ENCODE measurements around the gene UNC13B.
A peak's percentile ranks its signal among the peaks of the same experiment; 100 is the strongest.

The UNC13B gene

DNA sequence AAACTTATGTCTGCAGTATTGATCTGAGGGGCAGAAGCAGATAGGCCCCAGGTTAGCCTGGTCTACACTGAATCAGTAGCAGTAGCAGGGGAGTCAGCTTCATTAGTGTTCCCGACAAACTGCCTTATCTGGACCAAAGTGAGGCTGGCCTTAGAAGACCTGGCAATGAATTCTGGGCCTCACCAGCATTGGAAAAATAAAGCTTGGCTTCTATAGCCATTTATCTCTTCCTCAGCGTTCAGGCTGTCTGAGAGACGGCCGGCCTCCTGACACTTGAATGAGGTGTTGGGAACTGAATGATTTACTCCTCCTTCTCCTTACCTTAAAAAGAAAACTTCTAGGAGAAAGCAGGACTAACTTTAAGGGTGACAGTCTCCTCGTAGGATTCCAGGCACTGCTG is 186.3 kb downstream of the UNC13B start:
- POLR2A ChIA-PET, result no interaction called here
- H3K4me3 ChIP-seq (ENCODE audit: low read depth, low read length), result no peak overlapping the region
- CTCF ChIA-PET, result interaction anchor here (0.6 kb wide), 1 partner anchor 37 kb away, joined by 3 read pairs; no protein-coding TSS in a partner anchor
- TF ChIP-seq, protein P1, sequence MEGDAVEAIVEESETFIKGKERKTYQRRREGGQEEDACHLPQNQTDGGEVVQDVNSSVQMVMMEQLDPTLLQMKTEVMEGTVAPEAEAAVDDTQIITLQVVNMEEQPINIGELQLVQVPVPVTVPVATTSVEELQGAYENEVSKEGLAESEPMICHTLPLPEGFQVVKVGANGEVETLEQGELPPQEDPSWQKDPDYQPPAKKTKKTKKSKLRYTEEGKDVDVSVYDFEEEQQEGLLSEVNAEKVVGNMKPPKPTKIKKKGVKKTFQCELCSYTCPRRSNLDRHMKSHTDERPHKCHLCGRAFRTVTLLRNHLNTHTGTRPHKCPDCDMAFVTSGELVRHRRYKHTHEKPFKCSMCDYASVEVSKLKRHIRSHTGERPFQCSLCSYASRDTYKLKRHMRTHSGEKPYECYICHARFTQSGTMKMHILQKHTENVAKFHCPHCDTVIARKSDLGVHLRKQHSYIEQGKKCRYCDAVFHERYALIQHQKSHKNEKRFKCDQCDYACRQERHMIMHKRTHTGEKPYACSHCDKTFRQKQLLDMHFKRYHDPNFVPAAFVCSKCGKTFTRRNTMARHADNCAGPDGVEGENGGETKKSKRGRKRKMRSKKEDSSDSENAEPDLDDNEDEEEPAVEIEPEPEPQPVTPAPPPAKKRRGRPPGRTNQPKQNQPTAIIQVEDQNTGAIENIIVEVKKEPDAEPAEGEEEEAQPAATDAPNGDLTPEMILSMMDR (IDR thresholded peaks at IDR 0.05; ENCODE audit: insufficient read depth, low read length, missing control alignments), result no peak
- DNase-seq (ENCODE audit: low read depth, low spot score), result no peak

DNA sequence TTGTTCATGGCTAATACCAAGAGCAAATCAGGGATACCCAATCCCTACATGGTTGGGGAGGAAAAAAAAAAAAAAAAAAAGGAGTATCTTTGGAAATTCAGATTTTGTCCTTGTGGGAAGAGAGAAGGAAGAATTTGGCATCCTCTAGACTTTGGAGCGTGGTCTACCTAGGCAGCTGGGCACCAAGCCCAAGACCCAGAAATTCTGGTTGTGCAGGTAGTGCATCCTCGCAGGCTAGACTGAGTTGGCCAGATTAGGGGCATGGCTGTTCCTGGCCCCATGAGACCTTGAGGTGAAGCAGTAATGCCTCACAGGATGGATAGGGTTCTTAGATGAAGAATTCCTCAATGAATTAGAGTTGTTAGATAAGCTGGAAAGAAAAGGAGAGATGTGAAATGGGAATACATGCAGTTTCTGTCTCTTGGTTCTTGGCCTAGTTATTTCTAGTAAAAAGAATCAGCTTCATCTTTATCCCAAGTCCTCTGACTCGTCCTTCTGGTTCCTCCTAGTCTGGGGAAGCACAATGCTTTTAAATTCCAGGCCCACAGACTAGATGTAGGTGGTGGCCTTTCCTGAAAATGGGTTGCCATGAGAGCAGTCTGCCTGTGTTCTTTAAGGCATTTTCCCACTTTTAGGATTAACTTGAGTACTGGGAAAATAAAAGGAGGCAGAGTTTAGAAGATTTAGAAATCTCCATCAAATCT is 187.6 kb downstream of the UNC13B start:
- POLR2A ChIA-PET, result interaction anchor here (1.4 kb wide), 1 partner anchor 8 kb away, joined by 4 read pairs; no protein-coding TSS in a partner anchor
- CTCF ChIA-PET, result interaction anchor here (0.7 to 1.1 kb wide), 2 partner anchors 9 to 66 kb away, joined by 3 to 4 read pairs; no protein-coding TSS in a partner anchor
- TF ChIP-seq, protein P1 (IDR thresholded peaks at IDR 0.05; ENCODE audit: insufficient read depth, low read length, missing control alignments), result no peak

DNA sequence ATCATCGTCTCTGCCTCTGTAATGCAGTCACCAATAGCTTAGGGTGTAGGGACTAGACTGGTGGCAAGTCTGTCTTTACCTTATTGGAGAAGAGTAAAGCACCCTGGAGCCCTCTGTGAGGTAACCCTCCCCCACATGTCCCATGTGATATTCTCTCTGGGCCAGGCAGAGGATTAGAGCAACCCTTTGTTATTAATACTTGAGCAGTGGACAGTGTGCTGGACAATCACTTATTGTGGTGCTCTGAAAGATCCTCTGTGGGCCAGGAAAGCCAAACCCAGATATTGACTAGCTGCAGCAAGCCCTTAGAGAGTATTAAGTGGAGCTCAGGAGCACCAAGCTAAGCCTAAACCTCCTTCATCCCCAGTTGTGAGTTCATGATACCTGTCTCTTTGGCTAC is 188.4 kb downstream of the UNC13B start:
- DNase-seq (ENCODE audit: low read depth, low spot score), result no peak
- POLR2A ChIA-PET, result interaction anchor here (1.4 kb wide), 1 partner anchor 9 kb away, joined by 4 read pairs; no protein-coding TSS in a partner anchor
- TF ChIP-seq, protein P1 (IDR thresholded peaks at IDR 0.05; ENCODE audit: insufficient read depth, low read length, missing control alignments), result no peak
- CTCF ChIA-PET, result interaction anchor here (0.7 kb wide), 1 partner anchor 65 kb away, joined by 3 read pairs; no protein-coding TSS in a partner anchor
- no peak overlapping the region for H3K4me3 ChIP-seq (ENCODE audit: low read depth, low read length)

More for the DNA sequence above, 187.6 kb downstream of the UNC13B start:
- no peak overlapping the region for H3K4me3 ChIP-seq (ENCODE audit: low read depth, low read length)
- no peak for DNase-seq (ENCODE audit: low read depth, low spot score)

DNA sequence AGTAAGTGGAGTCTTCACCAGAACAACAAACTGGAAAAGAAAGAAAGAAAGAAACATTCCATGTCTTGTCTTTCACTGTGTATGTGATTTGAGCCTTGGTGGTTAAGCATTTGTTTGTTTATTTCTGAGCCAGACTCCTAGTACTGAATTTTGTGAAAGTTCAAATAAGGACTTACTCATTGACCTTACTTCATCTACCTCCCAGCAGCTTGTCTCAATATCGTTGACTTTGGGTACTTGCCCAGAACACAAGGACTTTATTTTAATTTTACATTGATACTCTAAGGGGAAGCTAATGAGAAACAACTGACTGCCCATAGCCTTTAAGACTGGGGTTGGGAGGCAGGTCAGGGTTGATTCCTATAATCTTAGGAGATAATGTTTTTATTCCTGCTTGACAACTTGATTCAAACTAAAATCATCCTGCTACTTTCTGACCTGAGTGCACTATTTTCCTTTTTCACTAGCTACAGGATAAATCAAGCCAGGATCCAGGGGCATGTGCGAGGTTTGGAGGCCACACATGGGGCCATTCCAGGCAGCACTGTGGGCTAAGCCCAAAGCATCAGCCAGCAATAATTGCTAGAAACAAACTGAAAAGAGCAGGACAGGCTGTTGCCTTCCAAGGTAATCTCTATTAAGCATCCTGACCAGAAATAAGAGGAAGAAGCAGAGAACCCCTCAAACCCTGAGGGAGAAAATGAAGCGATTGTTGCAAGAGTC is 189.2 kb downstream of the UNC13B start:
- peak; percentile 52 for DNase-seq (ENCODE audit: low read depth, low spot score)
- ChIA-PET POLR2A (interaction anchor here (1.4 kb wide), 1 partner anchor 10 kb away, joined by 4 read pairs; no protein-coding TSS in a partner anchor), CTCF (interaction anchor here (0.8 to 3.0 kb wide), 3 partner anchors 10 to 93 kb away, joined by 3 to 9 read pairs (median 6); no protein-coding TSS in a partner anchor)
- H3K4me3 ChIP-seq (ENCODE audit: low read depth, low read length), result no peak overlapping the region
- TF ChIP-seq, protein P1 (IDR thresholded peaks at IDR 0.05; ENCODE audit: insufficient read depth, low read length, missing control alignments), result no peak

DNA sequence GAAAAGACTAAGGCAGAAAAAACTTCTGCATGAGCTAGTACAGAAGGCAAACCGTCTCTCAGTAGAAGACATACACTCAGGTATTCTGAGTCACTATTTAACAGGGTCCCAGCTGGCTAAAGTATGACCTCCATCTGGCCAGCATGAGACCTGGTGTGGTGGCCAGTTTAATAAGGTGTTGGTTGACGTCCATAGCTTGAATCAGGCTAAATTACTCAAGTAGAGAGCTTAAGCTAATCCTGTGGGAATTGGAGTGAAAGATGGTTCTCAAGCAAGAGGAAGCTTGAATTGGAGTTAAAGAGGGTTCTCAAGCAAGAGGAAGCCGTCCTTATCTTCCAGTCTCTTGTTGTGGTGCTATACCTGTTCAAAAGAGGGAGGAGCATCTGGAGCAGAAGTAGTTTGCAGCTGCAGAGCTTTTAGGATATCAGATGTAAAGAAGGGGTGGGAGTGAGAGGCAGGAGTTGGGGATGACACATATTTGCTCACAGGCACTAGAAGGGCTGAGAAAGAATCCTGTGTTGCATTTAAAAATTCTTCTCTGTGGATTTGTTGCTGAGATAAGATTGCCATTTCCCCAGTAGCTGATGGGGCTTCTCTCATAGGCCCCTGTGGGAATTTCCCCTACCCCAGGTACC is 192.0 kb downstream of the UNC13B start:
- POLR2A ChIA-PET, result no interaction called here

More for the DNA sequence above, 192.0 kb downstream of the UNC13B start:
- no peak for DNase-seq (ENCODE audit: low read depth, low spot score)
- CTCF ChIA-PET, result interaction anchor here (1.6 to 3.0 kb wide), 3 partner anchors 9 to 237 kb away, joined by 5 to 10 read pairs (median 9); no protein-coding TSS in a partner anchor
- H3K4me3 ChIP-seq (ENCODE audit: low read depth, low read length), result no peak overlapping the region
- TF ChIP-seq, protein P1 (IDR thresholded peaks at IDR 0.05; ENCODE audit: insufficient read depth, low read length, missing control alignments), result no peak

All from AG04449 (cell line).